PC-9 (cell line): ENCODE measurements around the gene ESAM.
"Not testable (repeated sequence)": the region's sequence is repeated elsewhere in the genome, so short reads cannot be mapped to it uniquely, and the experiment has no call there.

Experiments
- CTCF ChIP-seq: fragments of 200-600 bp; sonication (generic); conservative IDR thresholded peaks from 2 replicates; pipeline ENCODE4 v1.6.1; 2017; ENCODE audit warnings: mixed run types, antibody characterized with exemption, mild to moderate bottlenecking, moderate library complexity
- EZH2 ChIP-seq: fragments of 200-600 bp; sonication (generic); IDR thresholded peaks from 2 replicates; pipeline ENCODE4 v1.8.0; 2017; ENCODE audit warnings: antibody characterized with exemption, low read depth

DNA sequence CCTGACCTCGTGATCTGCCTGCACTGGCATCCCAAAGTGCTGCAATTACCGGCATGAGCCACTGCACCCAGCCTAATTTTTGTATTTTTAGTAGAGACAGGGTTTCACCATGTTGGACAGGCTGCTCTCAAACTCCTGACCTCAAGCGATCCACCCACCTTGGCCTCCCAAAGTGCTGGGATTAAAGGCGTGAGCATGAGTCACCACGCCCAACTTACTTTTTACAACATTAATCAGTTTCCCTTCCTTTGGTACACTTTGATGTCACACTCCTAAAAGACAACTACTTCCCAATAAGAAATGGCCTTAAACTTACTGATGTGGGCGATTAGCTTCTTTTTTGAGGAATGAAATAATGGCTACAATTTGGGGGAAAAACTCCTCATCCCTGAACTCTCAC is 8.9 kb upstream of the ESAM start:
- not testable (repeated sequence) for TF ChIP-seq EZH2, CTCF
